ENCODE data around the gene INPP5A.
"Not testable (repeated sequence)": the region's sequence is repeated elsewhere in the genome, so short reads cannot be mapped to it uniquely, and the experiment has no call there.

The INPP5A gene

DNA sequence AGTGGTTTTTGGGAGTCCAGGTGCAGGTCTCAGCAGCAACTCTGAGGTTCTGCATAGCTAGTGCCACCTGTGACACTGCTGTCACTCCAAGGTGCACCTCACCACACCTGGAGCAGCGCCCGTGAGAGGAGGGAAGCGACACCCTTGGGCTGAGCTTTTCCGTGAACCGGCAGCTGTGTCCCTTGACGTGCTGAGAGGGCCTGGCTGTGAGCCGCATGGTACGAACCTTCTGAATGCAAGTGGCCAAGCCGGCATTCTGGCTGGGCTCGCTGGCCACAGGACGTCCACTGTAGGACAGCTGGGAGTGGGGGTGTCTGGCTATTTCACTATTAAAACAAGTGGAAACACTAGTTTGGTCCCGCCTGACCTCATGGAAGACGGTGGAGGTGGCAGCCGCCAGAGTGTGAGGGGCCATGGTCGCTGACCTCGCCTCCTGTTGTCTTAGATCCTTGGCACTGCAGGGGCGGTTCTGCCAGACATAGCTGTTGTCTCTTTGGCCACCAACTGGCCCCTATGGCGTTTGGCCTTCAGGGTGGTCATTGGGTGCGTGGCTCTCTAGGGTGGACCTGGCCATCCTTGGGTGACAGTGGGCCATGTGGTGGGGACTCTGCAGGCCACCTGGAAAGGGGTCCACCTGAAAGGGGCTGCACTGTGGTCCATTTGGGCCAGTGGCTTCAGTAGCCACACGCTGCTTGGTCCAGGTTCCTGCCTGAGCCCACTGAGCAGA, 12.9 kb downstream of the INPP5A start:
- no peak overlapping the region for H3K9ac ChIP-seq (ENCODE audit: low read depth in 1 of 2, low read length in 2 of 2)
- H3K27ac ChIP-seq (ENCODE audit: low read depth, low read length), result no peak overlapping the region
- no peaks in the 10 kb centered on the region for H3K27me3 ChIP-seq (ENCODE audit: control insufficient read depth in 1 of 2, insufficient read depth in 2 of 2, low read length in 2 of 2)
- H3K36me3 ChIP-seq (ENCODE audit: control insufficient read depth in 1 of 2, insufficient read depth in 2 of 2, low read length in 2 of 2), result no peaks in the 10 kb centered on the region
- H3K4me1 ChIP-seq (ENCODE audit: control insufficient read depth in 1 of 2, insufficient read depth in 2 of 2, low read length in 2 of 2), result peaks cover 22 to 36% of the 10 kb centered on the region in 2 donors
- H3K4me3 ChIP-seq (ENCODE audit: low read depth in 1 of 2, low read length in 2 of 2), result no peak overlapping the region
- H3K9me3 ChIP-seq (ENCODE audit: control insufficient read depth in 1 of 2, low read length in 2 of 2), result no peaks in the 10 kb centered on the region

DNA sequence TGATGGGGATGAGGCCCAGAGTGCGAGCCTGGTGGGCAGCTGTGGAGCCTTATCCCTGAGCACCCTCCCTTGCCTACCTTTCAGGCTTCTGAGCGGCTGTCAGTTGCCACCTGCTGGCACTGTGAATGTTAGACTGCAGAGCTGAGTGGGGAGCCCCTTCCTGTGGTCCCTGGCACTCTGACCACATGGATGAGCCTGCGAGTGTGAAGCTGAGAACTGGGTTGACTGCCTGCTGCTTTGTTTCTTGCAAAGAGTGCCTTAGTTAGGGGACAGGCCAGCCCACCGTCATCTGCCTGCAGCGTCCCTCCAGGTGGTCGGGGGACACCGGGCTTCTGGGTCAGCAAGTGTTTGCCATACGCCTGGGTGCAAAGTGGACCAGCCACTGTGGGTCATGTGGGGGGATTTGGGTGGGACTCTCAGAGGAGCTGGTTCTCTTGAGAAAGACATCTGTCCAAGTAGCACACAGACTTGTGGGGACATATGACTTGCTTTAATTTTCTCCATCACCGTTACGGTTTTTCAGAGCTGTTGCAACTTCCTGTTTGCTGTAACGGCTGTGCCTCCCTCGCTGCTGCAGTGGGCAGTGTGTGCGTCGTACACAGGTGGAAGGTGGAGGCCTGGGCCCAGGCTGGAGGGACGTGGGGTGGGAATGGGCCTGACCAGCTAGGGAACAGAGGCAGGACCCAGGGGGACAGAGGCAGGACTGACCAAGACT, 13.7 kb downstream of the INPP5A start:
- Histone ChIP-seq H3K9ac (ENCODE audit: low read depth in 1 of 2, low read length in 2 of 2) (no peak overlapping the region), H3K27ac (ENCODE audit: low read depth, low read length) (no peak overlapping the region), H3K4me3 (ENCODE audit: low read depth in 1 of 2, low read length in 2 of 2) (no peak overlapping the region), H3K4me1 (ENCODE audit: control insufficient read depth in 1 of 2, insufficient read depth in 2 of 2, low read length in 2 of 2) (peaks cover 21 to 34% of the 10 kb centered on the region in 2 donors), H3K9me3 (ENCODE audit: control insufficient read depth in 1 of 2, low read length in 2 of 2) (no peaks in the 10 kb centered on the region), H3K27me3 (ENCODE audit: control insufficient read depth in 1 of 2, insufficient read depth in 2 of 2, low read length in 2 of 2) (no peaks in the 10 kb centered on the region), H3K36me3 (ENCODE audit: control insufficient read depth in 1 of 2, insufficient read depth in 2 of 2, low read length in 2 of 2) (peaks cover 0 to 2% of the 10 kb centered on the region in 2 donors)

DNA sequence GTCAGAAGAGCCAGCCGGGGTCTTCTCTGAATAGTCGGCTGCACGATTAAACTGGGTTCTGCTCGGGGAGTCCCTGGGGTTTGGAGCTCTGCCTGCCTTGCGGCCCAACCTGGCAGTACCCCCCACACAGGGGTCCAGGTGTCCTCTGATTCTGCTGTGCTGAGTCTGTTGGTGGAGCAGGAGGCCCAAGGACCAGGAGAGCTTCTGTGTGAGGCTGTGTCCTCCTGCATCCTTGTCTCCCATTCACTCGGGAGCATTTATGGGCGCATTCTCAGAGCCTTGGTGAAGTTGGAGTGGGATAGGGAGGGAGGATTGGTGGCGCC, 14.2 kb downstream of the INPP5A start:
- no peaks in the 10 kb centered on the region for H3K9me3 ChIP-seq (ENCODE audit: control insufficient read depth in 1 of 2, low read length in 2 of 2)
- H3K27me3 ChIP-seq (ENCODE audit: control insufficient read depth in 1 of 2, insufficient read depth in 2 of 2, low read length in 2 of 2), result no peaks in the 10 kb centered on the region
- peaks cover 16 to 29% of the 10 kb centered on the region in 2 donors for H3K4me1 ChIP-seq (ENCODE audit: control insufficient read depth in 1 of 2, insufficient read depth in 2 of 2, low read length in 2 of 2)
- H3K27ac ChIP-seq (ENCODE audit: low read depth, low read length), result no peak overlapping the region
- H3K36me3 ChIP-seq (ENCODE audit: control insufficient read depth in 1 of 2, insufficient read depth in 2 of 2, low read length in 2 of 2), result peaks cover 0 to 4% of the 10 kb centered on the region in 2 donors
- H3K4me3 ChIP-seq (ENCODE audit: low read depth in 1 of 2, low read length in 2 of 2), result no peak overlapping the region
- H3K9ac ChIP-seq (ENCODE audit: low read depth in 1 of 2, low read length in 2 of 2), result no peak overlapping the region

DNA sequence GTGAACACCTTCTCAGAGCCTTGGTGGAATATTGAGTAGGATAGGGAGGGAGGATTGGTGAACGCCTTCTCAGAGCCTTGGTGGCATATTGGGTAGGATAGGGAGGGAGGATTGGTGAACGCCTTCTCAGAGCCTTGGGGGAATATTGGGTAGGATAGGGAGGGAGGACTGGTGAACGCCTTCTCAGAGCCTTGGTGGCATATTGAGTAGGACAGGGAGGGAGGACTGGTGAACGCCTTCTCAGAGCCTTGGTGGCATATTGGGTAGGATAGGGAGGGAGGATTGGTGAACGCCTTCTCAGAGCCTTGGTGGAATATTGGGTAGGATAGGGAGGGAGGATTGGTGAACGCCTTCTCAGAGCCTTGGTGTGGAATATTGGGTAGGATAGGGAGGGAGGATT, 15.0 kb downstream of the INPP5A start:
- not testable (repeated sequence) for H3K27me3 ChIP-seq (ENCODE audit: control insufficient read depth in 1 of 2, insufficient read depth in 2 of 2, low read length in 2 of 2); H3K4me3 ChIP-seq (ENCODE audit: low read depth in 1 of 2, low read length in 2 of 2); H3K9ac ChIP-seq (ENCODE audit: low read depth in 1 of 2, low read length in 2 of 2); H3K9me3 ChIP-seq (ENCODE audit: control insufficient read depth in 1 of 2, low read length in 2 of 2); H3K27ac ChIP-seq (ENCODE audit: low read depth, low read length); H3K36me3 ChIP-seq (ENCODE audit: control insufficient read depth in 1 of 2, insufficient read depth in 2 of 2, low read length in 2 of 2)
- peaks cover 8 to 20% of the 10 kb centered on the region in 2 donors for H3K4me1 ChIP-seq (ENCODE audit: control insufficient read depth in 1 of 2, insufficient read depth in 2 of 2, low read length in 2 of 2)

DNA sequence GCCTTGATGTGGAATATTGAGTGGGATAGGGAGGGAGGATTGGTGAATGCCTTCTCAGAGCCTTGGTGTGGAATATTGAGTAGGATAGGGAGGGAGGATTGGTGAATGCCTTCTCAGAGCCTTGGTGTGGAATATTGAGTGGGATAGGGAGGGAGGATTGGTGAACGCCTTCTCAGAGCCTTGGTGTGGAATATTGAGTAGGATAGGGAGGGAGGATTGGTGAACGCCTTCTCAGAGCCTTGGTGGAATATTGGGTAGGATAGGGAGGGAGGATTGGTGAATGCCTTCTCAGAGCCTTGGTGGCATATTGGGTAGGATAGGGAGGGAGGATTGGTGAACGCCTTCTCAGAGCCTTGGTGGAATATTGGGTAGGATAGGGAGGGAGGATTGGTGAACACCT, 16.0 kb downstream of the INPP5A start:
- H3K9ac ChIP-seq (ENCODE audit: low read depth in 1 of 2, low read length in 2 of 2); H3K27ac ChIP-seq (ENCODE audit: low read depth, low read length); H3K36me3 ChIP-seq (ENCODE audit: control insufficient read depth in 1 of 2, insufficient read depth in 2 of 2, low read length in 2 of 2); H3K27me3 ChIP-seq (ENCODE audit: control insufficient read depth in 1 of 2, insufficient read depth in 2 of 2, low read length in 2 of 2); H3K4me3 ChIP-seq (ENCODE audit: low read depth in 1 of 2, low read length in 2 of 2); H3K9me3 ChIP-seq (ENCODE audit: control insufficient read depth in 1 of 2, low read length in 2 of 2): not testable (repeated sequence)
- peaks cover 8 to 20% of the 10 kb centered on the region in 2 donors for H3K4me1 ChIP-seq (ENCODE audit: control insufficient read depth in 1 of 2, insufficient read depth in 2 of 2, low read length in 2 of 2)

DNA sequence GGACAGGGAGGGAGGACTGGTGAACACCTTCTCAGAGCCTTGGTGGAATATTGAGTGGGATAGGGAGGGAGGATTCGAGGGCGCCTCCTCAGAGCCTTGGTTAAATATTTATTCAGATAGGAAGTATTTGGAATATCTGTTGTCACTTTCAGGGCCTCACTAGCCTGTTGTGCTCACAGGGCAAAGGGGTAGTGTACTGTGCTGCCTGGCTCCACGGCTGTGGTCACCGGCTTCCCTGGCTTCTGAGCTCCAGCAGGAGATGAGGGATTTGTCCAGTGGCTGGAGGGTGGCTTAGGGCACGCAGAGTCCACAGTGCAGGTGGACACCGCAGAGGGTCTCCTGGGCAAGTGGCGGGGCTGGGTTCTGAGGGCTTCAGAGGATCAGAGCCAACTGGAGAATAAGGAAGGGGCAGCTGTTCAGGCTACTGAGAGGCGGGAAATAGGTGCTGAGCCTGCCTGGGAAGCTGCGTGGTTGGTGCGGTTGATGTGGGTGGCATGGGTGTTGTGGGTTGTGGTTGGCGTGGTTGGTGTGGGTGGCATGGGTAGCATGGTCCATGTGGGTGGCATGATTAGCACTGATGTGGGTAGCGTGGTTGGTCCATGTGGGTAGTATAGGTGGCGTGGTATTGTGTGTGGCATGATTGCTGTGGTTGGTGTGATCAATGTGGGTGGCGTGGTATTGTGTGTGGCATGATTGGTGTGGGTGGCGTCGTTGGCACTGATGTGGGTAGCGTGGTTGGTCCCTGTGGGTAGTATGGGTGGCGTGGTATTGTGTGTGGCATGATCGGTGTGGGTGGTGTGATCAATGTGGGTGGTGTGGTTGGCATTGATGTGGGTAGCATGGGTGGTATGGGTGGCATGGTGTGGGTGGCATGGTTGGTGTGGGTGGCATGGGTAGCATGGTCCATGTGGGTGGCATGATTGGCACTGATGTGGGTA, 16.7 kb downstream of the INPP5A start:
- H3K4me1 ChIP-seq (ENCODE audit: control insufficient read depth in 1 of 2, insufficient read depth in 2 of 2, low read length in 2 of 2), result peaks cover 8 to 15% of the 10 kb centered on the region in 2 donors
- H3K9ac ChIP-seq (ENCODE audit: low read depth in 1 of 2, low read length in 2 of 2), result no peak overlapping the region
- H3K27me3 ChIP-seq (ENCODE audit: control insufficient read depth in 1 of 2, insufficient read depth in 2 of 2, low read length in 2 of 2), result no peaks in the 10 kb centered on the region
- H3K4me3 ChIP-seq (ENCODE audit: low read depth in 1 of 2, low read length in 2 of 2), result no peak overlapping the region
- H3K27ac ChIP-seq (ENCODE audit: low read depth, low read length), result peak overlapping the region; percentile 27
- no peaks in the 10 kb centered on the region for H3K9me3 ChIP-seq (ENCODE audit: control insufficient read depth in 1 of 2, low read length in 2 of 2)
- H3K36me3 ChIP-seq (ENCODE audit: control insufficient read depth in 1 of 2, insufficient read depth in 2 of 2, low read length in 2 of 2), result peaks cover 0 to 4% of the 10 kb centered on the region in 2 donors

DNA sequence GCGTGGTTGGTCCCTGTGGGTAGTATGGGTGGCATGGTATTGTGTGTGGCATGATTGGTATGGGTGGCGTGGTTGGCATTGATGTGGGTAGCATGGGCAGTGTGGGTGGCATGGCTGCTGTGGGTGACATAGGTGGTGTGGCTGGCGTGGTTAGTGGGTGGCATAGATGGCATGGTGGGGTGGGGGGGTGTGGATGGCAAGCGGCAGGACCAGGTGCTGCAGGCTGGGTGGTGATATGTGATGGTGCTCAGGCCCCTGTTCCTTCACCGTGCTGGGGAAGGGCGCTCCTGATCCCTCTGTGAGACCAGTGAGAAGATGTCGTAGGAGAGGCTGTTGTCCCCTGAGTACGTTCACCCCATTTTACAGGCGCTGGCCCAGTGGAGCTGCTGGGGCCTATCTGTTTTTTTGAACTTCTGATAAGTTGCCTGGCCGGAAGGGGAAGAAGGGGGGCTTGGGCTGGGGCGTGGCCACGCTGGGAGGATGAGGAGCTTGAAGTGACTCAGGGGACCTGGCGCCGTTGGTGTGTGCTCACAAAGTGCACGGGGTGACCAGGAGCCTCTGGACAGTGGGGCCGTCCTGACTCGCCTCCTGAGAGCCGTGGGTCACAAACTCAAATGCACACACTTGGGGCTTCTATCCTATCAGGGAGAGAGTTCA, 17.5 kb downstream of the INPP5A start:
- Histone ChIP-seq H3K9ac (ENCODE audit: low read depth in 1 of 2, low read length in 2 of 2) (no peak overlapping the region), H3K27ac (ENCODE audit: low read depth, low read length) (peak overlapping the region; percentile 10), H3K4me1 (ENCODE audit: control insufficient read depth in 1 of 2, insufficient read depth in 2 of 2, low read length in 2 of 2) (peaks cover 8 to 13% of the 10 kb centered on the region in 2 donors)

DNA sequence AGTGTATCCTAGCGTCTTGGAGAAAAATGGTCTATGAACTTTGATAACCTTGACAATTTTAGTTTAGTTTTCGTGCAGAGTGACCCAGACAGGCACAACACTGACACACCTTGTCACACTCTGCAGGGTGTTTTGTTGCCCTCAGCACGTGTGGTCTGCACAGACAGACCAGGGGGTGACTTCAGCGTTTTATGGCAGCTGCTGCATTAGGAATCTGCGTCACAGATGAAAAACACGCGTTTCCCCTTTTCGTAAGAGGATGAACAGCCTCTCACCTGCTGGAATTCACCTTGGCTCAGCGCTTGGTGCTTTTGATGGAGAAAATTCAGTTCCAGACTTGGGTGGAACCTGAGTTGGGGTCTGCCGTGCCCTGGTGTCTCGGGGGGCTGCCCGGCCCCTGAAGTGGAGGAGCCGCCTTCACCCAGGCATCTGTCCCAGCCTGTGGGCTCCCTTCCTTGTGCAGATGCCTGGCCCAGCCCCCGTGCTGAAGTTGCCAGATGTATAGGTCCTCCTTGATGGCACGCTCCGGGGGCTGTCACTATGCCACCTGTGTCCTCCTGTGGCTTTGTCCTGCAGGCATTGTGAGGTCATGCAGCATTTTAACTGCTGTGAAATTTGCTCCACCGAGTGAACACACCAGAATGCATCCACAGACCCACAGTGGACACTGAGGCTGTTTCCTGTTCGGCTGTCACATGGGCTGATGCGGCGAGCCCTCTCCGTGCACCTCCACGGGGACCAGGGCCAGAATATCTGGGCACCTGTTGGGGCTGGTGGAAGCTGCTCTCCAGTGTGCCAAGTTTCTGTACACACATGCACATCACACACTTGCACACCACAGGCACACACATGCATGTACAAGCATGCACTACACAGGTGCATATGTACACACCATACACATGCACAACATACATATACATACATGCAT, 18.3 kb downstream of the INPP5A start:
- Histone ChIP-seq H3K9me3 (ENCODE audit: control insufficient read depth in 1 of 2, low read length in 2 of 2) (no peaks in the 10 kb centered on the region), H3K27ac (ENCODE audit: low read depth, low read length) (no peak overlapping the region), H3K36me3 (ENCODE audit: control insufficient read depth in 1 of 2, insufficient read depth in 2 of 2, low read length in 2 of 2) (peaks cover 0 to 4% of the 10 kb centered on the region in 2 donors), H3K27me3 (ENCODE audit: control insufficient read depth in 1 of 2, insufficient read depth in 2 of 2, low read length in 2 of 2) (no peaks in the 10 kb centered on the region), H3K9ac (ENCODE audit: low read depth in 1 of 2, low read length in 2 of 2) (no peak overlapping the region), H3K4me1 (ENCODE audit: control insufficient read depth in 1 of 2, insufficient read depth in 2 of 2, low read length in 2 of 2) (peaks cover 8 to 15% of the 10 kb centered on the region in 2 donors), H3K4me3 (ENCODE audit: low read depth in 1 of 2, low read length in 2 of 2) (no peak overlapping the region)

More for the DNA sequence above, 17.5 kb downstream of the INPP5A start:
- Histone ChIP-seq H3K36me3 (ENCODE audit: control insufficient read depth in 1 of 2, insufficient read depth in 2 of 2, low read length in 2 of 2) (peaks cover 0 to 4% of the 10 kb centered on the region in 2 donors), H3K9me3 (ENCODE audit: control insufficient read depth in 1 of 2, low read length in 2 of 2) (no peaks in the 10 kb centered on the region), H3K27me3 (ENCODE audit: control insufficient read depth in 1 of 2, insufficient read depth in 2 of 2, low read length in 2 of 2) (no peaks in the 10 kb centered on the region), H3K4me3 (ENCODE audit: low read depth in 1 of 2, low read length in 2 of 2) (no peak overlapping the region)

DNA sequence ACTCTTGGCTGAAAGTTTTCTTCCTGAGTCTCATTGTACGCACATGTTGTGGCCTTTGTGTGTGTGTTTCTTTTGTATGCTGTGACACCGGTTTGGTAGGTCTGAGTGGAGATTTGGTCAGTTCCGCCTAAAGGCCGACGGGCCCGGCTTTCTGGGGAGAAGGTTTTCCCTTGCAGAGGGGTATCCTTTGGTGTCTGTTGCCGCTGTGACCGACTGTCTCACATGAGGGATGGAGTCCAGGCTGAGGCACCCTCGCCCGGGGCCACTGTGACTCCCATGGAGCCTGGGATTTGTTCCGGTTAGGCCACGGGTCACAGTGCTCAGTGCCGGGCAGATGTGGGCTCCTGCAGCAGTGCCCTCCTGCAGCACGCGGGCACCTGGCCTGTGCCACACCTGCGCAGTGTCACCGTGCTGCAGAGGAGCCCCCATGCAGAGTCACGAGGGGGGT, 19.4 kb downstream of the INPP5A start:
- Histone ChIP-seq H3K9me3 (ENCODE audit: control insufficient read depth in 1 of 2, low read length in 2 of 2) (no peaks in the 10 kb centered on the region), H3K36me3 (ENCODE audit: control insufficient read depth in 1 of 2, insufficient read depth in 2 of 2, low read length in 2 of 2) (peaks cover 0 to 4% of the 10 kb centered on the region in 2 donors), H3K9ac (ENCODE audit: low read depth in 1 of 2, low read length in 2 of 2) (no peak overlapping the region), H3K27ac (ENCODE audit: low read depth, low read length) (no peak overlapping the region), H3K4me3 (ENCODE audit: low read depth in 1 of 2, low read length in 2 of 2) (no peak overlapping the region), H3K4me1 (ENCODE audit: control insufficient read depth in 1 of 2, insufficient read depth in 2 of 2, low read length in 2 of 2) (peaks cover 8 to 12% of the 10 kb centered on the region in 2 donors), H3K27me3 (ENCODE audit: control insufficient read depth in 1 of 2, insufficient read depth in 2 of 2, low read length in 2 of 2) (no peaks in the 10 kb centered on the region)

All from duodenal mucosa (tissue), 2 donors.